A549 treated with GW870086 at 1 μM for 4 hours (cell line): Measurements from ENCODE around the gene KCNK1. TPM values are rescaled to one million over a fixed set of nuclear protein-coding genes. Genes with fewer than 3 reads are reported as not detected.

Experiments used
- total RNA-seq: library from RNA; stranded (reverse); fragments of 200-300 nt; extraction: Qiagen RNA extraction; gene quantifications from 5 replicates; pipeline ENCODE4 v1.2.3, GENCODE V29; 2022; ENCODE audit warnings: low read depth

KCNK1 gene
- total RNA-seq = 14.3 to 22.8 TPM (median 18.0 TPM) in 5 replicates

DNA sequence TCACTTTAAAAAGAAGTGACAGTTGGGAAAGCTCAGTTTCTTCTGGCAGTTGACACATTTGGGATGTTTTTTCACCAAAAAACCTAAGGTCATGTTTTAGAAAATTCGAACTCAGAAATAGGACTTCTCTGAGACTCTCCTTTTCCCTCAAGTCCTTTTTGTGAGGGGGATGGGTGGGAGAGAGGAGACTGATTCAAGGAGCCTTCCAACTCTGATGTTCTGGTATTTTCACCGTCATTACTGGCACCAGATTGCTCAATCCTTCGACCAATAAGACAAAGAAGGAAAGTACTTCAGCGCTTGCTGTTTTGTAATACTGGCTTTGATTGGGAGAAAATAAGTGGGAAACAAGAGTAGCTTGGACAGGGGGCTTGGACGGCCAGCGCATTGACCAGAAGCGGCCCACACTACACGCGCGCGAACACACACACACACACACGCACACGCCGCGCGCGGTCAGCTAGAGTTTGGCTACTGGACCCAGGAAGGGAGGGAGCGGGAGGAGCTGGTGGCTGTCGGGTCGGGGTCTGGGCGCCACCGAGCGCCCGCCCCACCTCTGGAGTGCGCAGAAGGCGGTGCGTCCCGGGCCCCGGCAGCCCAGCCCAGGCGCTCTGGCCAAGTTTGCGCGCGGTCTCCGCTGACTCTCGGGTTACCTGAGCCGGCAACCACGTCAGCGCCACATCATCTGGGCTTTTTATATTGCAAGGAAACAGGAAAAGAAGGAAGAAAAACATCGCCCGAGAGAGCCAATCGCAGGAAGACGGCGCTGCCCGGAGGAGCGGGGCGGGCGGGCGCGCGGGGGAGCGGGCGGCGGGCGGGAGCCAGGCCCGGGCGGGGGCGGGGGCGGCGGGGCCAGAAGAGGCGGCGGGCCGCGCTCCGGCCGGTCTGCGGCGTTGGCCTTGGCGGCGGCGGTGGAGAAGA is at the start of gene KCNK1:
TSS of gene KCNK1 (plus strand) at position 855 of the 921 bp plus-strand sequence. CDS start at position 921, 66 bp downstream.

